ENCODE measurements around the gene ADAMTS7.
"Not testable (repeated sequence)": the region's sequence is repeated elsewhere in the genome, so short reads cannot be mapped to it uniquely, and the experiment has no call there.

Gene ADAMTS7

DNA sequence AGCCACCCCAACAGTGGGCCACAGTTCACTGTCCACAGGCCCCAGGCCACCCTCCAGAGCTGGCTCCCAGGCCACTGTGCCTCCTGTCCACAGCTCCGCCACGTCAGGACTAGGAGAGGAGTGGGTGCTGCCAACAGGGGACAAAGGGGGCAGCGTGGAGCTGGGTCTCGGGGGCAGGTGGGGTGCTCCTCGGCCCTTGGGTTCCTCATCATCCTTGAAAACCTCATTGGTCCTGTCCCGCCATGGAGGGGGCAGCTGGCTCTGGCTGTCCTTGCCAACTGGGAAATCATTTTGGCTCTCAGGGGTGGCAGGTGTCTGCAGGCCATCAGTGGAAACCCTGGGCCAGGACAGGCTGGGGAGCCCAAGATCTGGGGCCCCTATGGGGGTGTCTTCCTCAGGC lies 45.2 kb downstream of the ADAMTS7 start:
- DNase-seq (ENCODE audit: low read depth): no peak

DNA sequence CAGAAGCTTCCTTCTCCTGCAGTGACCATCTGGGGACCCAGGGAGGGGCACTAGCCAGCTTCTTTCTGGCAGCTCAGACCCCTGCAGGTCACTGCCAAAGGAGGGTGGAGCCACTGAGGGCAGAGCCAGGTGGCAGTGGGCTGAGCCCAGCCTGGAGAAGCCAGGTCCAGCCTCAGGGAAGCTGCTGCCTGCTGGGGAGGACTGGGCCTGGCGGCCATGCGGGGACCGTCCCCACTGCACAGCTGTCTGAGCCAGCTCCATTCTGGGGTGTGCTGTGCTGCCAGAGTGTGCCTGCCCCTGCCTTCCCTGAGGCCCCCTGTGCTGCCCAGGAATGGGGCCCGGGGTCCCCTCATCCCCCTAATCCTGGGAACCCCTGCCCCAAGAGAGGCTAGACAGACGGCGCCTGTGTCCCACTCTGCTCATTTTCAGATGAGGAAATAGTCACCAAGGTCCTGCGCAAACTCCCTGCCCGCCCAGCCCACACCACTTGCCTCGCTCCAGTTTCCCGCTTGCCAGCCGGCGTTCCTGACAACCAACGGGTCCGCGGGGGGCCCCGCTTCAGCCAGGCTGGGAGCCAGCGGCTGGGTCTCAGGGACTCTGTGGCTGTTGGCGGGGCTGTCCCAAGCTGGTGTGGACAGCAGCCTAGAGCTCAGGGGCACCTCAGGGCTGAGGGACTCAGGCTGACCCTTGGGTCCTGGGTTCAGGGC lies 46.0 kb downstream of the ADAMTS7 start:
- DNase-seq (ENCODE audit: low read depth): not testable (repeated sequence)

DNA sequence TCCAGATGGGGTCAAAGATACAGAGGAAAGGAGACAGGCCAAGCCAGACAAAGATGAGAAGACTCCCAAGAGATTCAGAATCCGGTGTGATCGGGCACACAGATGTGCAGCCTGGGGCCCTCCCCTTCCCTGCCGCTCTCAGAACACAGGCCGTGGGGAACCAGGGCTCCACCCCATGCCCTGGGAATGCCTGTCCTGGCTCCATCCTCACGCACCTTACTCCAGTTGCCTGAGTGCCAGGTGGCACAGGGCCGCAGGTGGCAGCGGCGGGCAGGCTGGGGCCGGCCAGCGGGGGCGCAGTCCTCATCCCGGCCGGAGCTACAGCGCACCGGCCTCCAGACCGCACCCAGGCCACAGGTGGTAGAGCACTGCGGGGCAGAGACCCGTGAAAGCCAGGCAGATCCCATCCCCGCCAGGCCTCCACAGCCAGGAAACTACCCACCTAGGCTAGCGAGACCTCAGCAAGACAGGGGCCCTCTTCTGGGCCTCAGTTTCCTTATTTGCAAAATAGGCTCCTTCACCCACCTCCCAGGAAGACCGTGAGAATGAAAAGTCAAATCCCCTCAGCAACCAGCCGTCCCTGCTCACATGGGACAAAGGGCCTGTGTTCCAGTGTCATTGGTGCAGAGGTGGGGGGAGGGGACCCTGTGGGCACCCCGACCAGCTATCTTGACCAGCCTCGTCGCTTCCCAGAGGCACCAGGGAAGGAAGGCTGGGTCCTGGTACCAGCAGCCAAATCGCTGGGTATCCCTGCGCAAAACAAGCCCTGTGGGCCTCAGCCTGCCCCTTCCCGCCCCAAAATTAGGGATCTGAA lies 46.7 kb downstream of the ADAMTS7 start:
- not testable (repeated sequence) for DNase-seq (ENCODE audit: low read depth)

DNA sequence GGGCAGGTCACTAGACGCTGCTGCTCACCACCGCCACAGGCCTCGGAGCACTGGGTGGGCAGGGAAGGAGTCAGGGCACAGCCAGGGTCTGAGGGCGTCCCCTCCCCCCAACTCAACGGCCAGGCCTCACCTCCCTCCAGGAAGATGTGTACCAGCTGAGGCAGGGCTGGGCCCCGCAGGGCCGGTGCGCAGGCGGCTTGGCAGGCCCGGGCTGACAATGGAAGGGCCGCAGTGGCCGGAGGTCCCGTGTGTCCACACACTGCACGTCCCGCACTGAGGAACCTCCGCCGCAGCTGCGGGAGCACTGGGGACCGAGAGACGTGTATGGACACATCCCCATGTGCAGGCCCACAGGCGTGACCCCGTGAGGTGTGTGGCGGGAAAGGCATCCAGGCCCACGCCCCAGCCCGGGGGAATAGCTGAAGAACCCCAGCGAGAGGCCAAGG lies 47.4 kb downstream of the ADAMTS7 start:
- DNase-seq (ENCODE audit: low read depth): no peak

DNA sequence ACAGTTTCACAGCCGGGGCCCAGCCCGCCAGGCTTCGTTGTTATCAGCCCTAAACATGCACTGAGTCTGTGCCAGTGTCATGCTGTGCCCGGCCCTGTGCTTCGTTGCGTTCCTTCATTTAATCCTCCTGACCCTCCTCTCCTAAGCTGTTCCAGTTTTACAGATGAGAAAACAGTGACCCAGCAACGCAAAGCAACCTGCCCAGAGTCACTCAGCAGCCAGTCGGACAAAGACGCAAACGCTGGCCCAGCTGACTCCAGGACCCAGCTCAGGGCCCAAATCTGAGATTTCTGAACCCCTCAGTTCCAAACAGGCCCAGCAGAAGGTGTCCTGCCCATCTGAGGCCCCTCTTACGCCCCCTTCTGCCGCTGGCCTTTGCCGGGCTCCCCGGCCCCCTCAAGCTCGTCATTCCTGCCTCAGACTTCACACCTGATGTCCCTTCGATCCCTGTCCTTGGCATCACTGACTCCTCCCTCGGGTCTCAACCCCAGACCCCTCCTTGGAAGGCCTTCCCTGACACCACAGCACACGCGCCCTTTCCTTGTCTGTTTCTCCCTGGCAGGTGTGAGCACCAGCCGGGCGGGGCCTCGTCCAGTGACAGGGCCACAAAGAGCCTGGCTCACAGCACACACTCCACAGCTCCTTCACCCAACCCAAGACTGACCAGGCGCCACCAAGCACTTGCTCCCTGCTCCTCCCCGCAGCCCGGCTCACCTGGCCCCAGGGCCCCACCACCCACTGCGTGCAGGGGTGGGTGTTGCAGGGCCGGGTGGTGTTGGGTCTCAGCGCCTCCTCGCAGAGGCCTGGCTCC lies 48.1 kb downstream of the ADAMTS7 start:
- no peak for DNase-seq (ENCODE audit: low read depth)

DNA sequence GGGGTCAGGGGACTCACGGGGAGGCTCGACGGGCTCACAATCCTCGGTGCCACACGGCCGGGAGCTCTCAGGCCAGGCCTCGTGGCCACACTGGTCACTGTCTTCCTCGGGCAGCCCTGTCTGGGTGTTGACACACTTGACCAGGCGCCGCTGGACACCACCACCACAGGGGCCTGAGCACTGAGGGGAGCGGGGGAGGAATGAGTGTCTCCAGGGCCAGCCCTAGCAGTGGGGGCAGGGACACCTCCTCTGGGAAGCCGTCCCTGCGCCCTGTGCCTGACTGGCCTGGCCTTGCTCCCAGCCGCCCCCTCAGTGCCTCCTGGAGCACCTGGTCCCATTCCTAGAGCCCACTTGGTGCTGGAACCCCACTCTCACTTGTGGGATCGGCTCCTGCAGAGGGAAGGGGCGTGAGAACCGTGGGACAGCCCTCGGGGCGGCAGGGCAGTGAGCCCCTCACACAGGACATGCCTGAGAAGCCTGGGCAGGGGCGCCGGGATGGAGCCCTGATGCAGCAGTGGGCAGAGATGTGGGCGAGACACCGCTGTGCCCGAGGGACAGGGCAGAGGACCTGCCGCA lies 48.8 kb downstream of the ADAMTS7 start:
- not testable (repeated sequence) for DNase-seq (ENCODE audit: low read depth)

DNA sequence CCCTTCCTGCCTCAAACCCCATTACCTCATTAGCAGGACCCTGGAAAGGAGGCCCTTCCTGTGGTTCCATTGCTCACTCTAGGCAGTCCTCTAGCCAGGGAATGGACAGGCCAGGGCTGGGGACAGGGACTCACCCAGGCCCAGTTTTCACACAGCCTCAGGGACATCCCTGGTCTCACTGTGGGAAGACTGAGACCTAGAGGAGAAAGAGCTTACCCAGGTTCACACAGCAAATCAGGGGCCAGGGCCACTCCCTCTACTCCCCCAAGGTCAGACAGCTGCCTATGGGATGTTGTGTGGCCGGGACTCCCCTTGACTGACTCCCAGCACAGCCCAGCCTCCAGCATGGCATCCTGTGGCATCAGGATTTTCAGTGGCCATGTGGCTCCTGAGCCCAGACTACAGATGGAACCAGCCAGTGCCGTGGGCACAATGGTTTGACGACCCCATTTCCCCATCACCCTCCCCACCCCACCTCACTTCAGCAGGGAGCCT lies 49.3 kb downstream of the ADAMTS7 start:
- no peak for DNase-seq (ENCODE audit: low read depth)

DNA sequence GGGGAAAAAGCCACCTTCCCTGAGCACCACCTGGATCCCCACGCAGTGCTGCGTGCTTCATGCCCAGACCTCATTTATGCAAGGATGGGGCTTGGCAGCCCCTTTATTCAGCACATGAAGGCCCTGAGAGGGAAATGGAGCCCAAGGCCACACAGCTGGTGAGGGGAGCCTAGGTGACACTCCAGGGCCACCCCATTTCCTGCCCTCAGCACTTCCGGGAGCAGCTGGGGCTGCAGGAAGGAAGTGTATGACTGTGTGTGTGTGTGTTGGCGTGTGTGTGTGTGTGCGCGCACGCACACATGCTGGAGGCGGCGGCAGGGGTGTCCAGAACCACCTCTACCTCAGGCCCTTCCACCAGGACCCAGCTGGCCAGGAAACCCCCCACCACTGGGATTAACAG lies 49.8 kb downstream of the ADAMTS7 start:
- not testable (repeated sequence) for DNase-seq (ENCODE audit: low read depth)

DNA sequence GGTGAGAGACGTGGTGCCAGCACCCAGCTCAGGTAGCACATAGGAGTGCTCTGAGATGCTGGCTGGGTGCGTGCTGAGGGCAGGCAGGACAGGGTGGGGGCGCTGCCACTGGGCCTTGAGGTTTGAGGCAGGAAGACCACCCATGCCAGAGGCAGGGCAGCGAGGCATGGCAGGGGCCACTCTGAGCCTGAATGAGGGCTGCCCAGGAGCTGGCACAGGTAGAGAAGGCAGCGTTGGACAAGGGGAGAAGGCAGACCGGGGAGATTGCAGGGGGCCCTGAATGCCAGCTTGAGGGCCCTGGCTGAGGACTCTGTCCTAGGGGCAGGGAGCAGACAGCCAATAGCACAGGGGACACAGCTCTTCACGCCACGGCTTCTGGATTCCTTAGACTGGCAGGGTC lies 50.2 kb downstream of the ADAMTS7 start:
- DNase-seq (ENCODE audit: low read depth): no peak

DNA sequence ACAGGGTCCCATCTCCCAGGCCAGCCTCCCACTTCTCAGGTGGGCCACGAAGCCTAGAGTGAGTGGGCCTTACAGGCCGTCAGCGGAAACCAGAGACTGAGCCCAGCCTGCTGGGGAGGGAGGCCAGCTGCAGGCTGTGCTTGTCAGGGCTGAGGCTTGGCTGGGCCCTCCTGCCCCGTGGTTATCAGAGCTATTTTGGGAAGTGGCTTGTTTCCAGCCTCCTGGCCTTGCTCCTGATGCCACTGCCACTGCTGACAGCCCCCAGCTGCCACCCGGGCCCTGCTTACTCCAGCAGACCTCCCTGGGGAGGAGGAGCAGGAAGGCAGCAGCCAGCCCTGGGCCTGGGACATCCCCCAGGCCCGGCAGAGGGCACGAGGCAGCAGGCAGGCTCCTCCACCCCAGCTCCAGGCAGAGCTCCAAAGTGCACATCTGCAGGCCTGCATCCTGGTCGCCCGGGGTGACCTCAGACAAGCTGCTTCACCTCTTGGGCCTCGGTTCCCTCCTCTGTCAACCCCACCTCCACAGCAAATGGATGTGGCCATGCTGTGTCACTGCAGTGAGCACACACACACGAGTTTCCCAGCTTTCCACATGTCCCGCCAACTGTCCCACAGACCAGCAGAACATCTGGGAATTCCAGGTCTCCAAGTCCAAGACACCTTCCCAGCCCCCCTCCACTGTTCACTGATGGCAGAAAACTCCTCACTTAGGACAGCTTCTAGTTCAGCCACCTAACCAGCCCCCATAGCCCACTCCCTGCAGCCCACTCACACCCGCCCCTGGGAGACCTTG lies 51.0 kb downstream of the ADAMTS7 start:
- not testable (repeated sequence) for DNase-seq (ENCODE audit: low read depth)

DNA sequence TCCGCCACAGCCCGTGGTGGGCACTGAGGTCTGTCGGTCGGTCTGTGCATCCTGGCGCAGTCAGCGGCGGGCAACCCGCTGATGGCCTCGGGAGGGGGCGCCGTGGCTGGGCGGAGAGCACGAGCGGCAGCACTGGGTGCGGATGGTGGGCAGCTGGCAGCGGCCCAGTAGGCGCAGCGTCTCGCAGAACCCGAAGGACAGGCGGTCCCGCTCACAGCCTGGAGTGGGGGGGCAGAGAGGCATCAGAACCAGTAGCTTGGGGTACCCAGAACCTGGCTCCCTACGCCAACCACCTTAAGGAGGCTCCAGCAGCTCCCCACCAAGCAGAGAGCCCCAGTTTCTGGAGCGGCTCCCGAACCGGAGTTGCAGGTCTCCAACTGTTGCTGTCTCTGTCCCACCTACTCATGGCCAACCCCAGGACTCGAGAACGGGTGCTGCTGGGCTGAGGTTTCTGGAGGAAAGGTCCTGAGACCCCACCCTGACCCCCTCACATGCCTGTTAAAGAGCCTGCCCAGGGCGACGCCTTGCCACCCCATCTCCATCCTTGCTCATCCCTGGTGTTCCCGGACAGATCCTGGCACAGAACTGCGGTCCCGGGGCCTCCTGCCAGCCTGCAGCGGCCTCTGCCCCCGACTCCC lies 51.8 kb downstream of the ADAMTS7 start:
- DNase-seq (ENCODE audit: low read depth): not testable (repeated sequence)

DNA sequence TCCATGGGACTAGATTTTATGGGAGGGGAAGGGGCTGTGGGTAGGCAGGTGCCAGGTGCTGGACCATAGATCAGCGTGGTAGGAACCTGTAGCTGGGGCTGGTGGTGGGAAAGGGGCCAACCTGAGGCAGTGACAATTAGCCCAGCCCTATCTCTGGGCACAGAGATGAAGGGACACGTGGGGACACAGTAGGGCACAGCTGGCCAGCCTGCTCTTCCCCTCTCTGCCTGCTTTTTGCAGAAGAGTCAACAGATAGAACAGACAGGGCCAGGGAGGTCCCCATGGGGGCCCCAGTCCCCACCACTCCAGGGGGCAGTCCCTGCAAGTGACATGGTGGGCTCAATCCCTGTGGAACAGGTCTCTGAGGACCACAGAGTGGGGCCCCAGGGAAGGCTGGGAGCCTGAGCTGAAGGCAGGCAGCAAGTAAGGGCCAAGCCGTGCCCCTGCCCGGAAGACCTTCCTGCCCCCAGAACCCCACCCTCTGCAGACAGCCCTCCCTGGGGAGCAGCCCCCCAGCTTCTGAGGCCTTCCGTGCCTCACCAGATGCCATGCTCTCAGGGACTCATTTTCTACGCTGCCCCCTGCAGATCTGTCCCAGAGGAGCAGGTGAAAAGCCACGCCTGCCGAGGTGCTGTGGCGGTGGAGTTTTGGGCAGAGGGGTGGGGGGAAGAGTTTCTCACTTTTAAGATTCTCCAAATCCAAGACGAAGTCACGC lies 52.6 kb downstream of the ADAMTS7 start:
- DNase-seq (ENCODE audit: low read depth): not testable (repeated sequence)

DNA sequence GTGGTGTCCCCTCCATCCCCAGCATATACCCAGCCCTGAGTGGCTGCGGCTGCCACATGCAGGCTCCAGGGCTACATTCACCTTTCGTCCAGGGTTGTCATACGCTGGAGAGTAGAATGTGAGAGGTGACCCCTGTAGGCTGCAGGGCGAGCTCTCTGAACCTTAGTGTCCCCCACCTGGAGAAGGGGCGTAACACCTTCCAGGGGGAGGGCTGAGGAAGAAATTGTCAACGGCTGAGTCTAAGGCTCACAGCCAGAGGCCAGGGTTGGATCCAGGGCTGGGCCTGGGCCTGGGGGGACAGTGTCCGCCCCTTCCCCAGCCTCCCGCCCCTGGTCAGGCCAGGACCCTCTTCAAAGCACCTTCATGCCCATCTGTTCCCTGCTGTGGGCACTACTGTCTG lies 53.2 kb downstream of the ADAMTS7 start:
- DNase-seq (ENCODE audit: low read depth): not testable (repeated sequence)

DNA sequence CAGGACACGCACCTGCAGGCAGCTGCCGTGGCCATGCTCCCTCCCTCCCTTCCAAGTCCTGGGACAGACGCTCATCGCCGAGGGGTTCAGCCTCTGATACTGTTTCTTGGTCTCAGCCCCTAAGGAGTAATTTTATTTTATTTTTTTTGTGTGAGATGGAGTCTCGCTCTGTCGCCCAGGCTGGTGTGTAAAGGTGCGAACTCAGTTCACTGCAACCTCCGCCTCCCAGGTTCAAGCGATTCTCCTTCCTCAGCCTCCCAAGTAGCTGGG lies 53.7 kb downstream of the ADAMTS7 start:
- DNase-seq (ENCODE audit: low read depth): no peak

DNA sequence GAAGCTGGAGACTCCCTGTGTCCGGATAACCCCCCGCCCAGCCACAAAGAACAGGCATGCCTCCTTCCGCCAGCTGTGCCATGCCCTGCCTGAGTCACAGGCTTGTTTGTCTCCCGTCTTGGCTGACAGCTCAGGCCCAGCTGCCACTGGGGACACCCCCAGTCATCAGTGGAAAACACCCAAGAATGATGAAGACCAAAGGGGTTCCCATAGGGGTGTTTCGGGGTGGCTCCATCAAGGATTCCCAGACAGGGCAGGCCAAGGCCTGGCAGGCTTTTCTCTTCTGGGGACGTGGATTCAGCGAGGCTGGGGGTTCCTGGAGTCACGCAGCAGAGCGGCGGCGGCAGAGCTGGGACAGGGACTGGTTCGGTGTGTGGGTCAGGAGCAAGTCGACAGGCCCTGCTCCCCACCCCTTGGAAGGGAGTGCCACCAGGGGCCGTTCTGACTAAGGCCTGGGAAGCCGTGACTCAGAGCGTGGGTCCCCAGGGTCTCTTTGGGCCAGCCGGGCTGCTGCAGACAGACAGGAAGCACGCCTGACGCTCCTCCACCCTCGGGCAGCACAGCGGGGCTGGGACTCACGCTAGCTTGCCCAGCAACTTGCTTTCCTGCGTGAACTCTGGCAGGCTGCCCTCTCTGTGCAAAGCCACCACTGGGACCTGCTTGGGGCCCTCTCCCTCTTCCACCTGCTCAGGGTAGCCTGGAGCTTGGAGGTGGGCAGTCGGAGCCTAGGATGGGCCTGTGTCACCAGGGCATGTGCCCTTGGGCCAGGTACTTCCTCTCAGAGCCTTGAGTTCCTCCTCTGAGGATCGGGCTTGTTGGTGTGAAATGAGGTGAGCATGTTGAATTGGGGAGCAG lies 54.3 kb downstream of the ADAMTS7 start:
- not testable (repeated sequence) for DNase-seq (ENCODE audit: low read depth)

DNA sequence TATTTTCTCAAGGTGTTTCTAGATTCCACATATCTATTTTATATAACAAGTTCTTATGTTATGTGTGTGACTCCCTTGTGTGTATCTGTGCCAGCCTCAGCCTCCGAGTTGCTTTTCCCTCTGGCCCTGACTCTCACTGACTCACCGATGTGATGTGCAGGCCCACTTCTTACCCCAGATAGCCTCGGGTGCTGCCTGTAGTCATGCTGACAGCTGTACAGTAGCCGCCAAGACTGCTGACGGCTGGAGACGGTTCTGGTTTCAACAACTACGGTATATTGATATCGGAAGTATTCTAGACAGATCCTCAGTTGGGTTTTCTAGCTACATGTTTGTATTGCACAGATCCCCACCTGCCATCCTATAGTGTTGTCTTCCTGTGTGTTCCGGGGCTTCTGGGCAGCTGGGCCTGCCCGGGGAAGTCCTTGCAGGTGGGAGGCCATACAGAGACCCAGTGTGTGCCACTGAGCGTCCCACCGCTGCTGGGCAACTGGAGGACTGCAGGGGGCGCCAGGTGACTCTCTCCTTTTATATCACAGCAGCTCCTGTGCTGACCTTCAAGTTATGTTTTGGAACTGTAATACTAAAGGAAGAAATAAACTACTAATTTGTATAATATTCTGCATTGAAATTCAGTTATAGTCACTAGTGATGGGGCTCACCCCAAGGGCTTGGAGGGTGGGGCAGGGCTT lies 55.2 kb downstream of the ADAMTS7 start:
- DNase-seq (ENCODE audit: low read depth): not testable (repeated sequence)

DNA sequence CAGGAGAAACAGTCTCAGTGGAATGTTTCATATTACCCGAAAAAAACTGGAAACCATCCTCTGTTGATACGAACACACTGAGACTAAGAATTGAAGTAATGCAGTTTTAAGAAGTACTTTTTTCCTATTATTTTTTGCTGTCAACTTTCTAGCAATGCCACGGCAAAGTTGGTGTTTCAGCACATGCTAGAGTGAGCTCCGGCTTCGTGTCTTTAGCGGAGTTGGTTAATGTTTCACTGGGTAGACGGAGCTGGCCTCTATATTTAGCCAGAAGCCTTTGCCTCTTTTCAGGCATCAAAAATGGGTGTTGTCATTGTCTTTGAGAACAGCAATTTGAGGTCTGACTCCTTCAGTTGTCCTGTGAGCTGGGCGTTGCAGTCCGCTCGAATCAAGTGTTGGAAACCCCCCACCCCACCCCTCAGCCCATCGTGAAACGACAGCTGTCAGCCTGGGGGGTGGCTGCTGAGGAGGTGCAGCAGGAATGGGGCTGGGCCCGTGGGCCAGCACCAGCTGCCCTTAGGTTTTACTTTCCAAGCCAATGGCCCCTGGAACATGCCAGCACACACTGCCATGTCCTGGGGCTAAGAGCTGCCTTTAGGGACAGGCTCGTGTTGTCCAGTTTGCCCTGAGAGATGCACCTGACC lies 56.5 kb downstream of the ADAMTS7 start:
- not testable (repeated sequence) for DNase-seq (ENCODE audit: low read depth)
